Endothelial cell of umbilical vein (primary cell): ENCODE data around the gene PLG. TPM values are rescaled to one million over a fixed set of nuclear protein-coding genes. Genes with fewer than 3 reads are reported as not detected.
"Not testable (repeated sequence)": the region's sequence is repeated elsewhere in the genome, so short reads cannot be mapped to it uniquely, and the experiment has no call there.

Source experiments
- BruUV-seq: library from RNA; stranded (reverse); fragments of 400-500 nt; replicated peaks from 2 replicates; lab custom pipeline; 2021; lab: Mats Ljungman, UMichigan
- CTCF ChIA-PET: fragments of 300-600, 350-600 bp; sonication (Branson Sonifier 250); formaldehyde crosslinking; loops from one replicate; lab custom pipeline; 2021; ENCODE audit warnings: antibody characterized with exemption, inconsistent platforms; lab: Charles Lee
- POLR2A ChIA-PET: fragments of 300-600, 350-600 bp; sonication (Branson Sonifier 250); formaldehyde crosslinking; loops from one replicate; lab custom pipeline; 2021; ENCODE audit warnings: antibody characterized with exemption, inconsistent platforms; lab: Charles Lee
- DNase-seq: peaks from one replicate; pipeline ENCODE4 v3.0.0-alpha.2; 2011; ENCODE audit warnings: low read depth, low spot score
- FAIRE-seq: peaks from 2 replicates; lab custom pipeline; 2011; peaks lifted over from hg19 to GRCh38; lab: Jason Lieb, UNC
- H2AFZ ChIP-seq: 2 replicates; pipeline ENCODE4 v1.6.0; 2012; ENCODE audit warnings: low read depth, low read length, control low read depth, inconsistent platforms
- H3K27ac ChIP-seq: 2 replicates; pipeline ENCODE4 v1.5.1; 2011; ENCODE audit warnings: low read depth, mild to moderate bottlenecking, control low read depth, low read length, moderate library complexity; ENCODE audit not compliant: insufficient read depth
- H3K27me3 ChIP-seq, 2 experiments: 2 replicates each; pipeline versions ENCODE4 v1.6.0 to v1.6.1; 2011; ENCODE audit warnings: low read length in 2 of 2, mixed read lengths in 1 of 2; ENCODE audit not compliant: control insufficient read depth in 2 of 2, insufficient read depth in 2 of 2
- H3K36me3 ChIP-seq, 2 experiments: 2 replicates in 1 of 2; 3 replicates in 1 of 2; pipeline ENCODE4 v1.5.1; 2011; ENCODE audit warnings: low read length in 2 of 2, mild to moderate bottlenecking in 1 of 2, moderate library complexity in 1 of 2; ENCODE audit not compliant: control insufficient read depth in 2 of 2, insufficient read depth in 2 of 2; ENCODE audit errors: extremely low read depth in 1 of 2
- H3K4me1 ChIP-seq: 3 replicates; pipeline ENCODE4 v1.5.1; 2011; ENCODE audit warnings: mild to moderate bottlenecking, low read length; ENCODE audit not compliant: control insufficient read depth, insufficient read depth; ENCODE audit errors: extremely low read depth
- H3K4me2 ChIP-seq: 2 replicates; pipeline ENCODE4 v1.6.1; 2011; ENCODE audit warnings: low read length, control low read depth, mixed read lengths; ENCODE audit not compliant: insufficient read depth
- H3K4me3 ChIP-seq, 3 experiments: fragments of 200-600 bp in 1 of 3; sonication (generic), shearing (Covaris generic) in 1 of 3; replicated peaks in 1 of 3; 2 replicates each; pipeline ENCODE4 v1.5.1; 2011 to 2016; ENCODE audit warnings: control low read depth in 3 of 3, low read length in 3 of 3, mild to moderate bottlenecking in 2 of 3, inconsistent platforms in 1 of 3, low read depth in 1 of 3, moderate library complexity in 1 of 3; ENCODE audit not compliant: insufficient read depth in 1 of 3
- H3K79me2 ChIP-seq: 2 replicates; pipeline ENCODE4 v1.6.0; 2012; ENCODE audit warnings: low read length, inconsistent platforms; ENCODE audit not compliant: control insufficient read depth, insufficient read depth
- H3K9ac ChIP-seq: replicated peaks from 2 replicates; pipeline ENCODE3; 2011; ENCODE audit warnings: low read length, control low read depth; ENCODE audit not compliant: insufficient read depth; ENCODE audit errors: extremely low read depth
- H3K9me1 ChIP-seq: replicated peaks from 3 replicates; pipeline ENCODE4 v1.6.0; 2011; ENCODE audit warnings: mild to moderate bottlenecking, low read length; ENCODE audit not compliant: control insufficient read depth, insufficient read depth; ENCODE audit errors: extremely low read depth
- H3K9me3 ChIP-seq: replicated peaks from 2 replicates; pipeline ENCODE4 v1.5.1; 2012; ENCODE audit warnings: low read length, inconsistent platforms; ENCODE audit not compliant: control insufficient read depth, insufficient read depth
- H4K20me1 ChIP-seq: replicated peaks from 2 replicates; pipeline ENCODE3; 2011; ENCODE audit warnings: mild to moderate bottlenecking, low read length; ENCODE audit not compliant: control insufficient read depth, insufficient read depth; ENCODE audit errors: extremely low read depth
- JUN ChIP-seq: IDR thresholded peaks from 2 replicates; pipeline ENCODE4 v1.6.1; 2011; ENCODE audit warnings: borderline replicate concordance, low read depth; ENCODE audit not compliant: insufficient read length, insufficient read depth
- MAX ChIP-seq: IDR thresholded peaks from 2 replicates; pipeline ENCODE4 v1.6.1; 2011; ENCODE audit not compliant: insufficient read depth, insufficient read length
- POLR2AphosphoS5 ChIP-seq: IDR thresholded peaks from 2 replicates; pipeline ENCODE4 v1.6.1; 2012; ENCODE audit warnings: low read depth, mild to moderate bottlenecking, control low read depth, low read length, moderate library complexity; ENCODE audit not compliant: insufficient read depth
- dilution Hi-C: fragments of 300-500 bp; cut with MboI; formaldehyde crosslinking; loops from one replicate; pipeline ENCODE4 v1.15.0; 2019; ENCODE audit warnings: low sequenced_read_pairs; ENCODE audit not compliant: extremely low pct_ligation_motif_present
- intact Hi-C: fragments of 100-400 bp; cut with micrococcal nuclease; formaldehyde crosslinking; loops from one replicate; pipeline ENCODE4 v1.10.0; 2022
- polyA plus RNA-seq, 4 experiments: library from polyadenylated mRNA; depleted of rRNA in 3 of 4; stranded (reverse) in 3 of 4; unstranded in 1 of 4; fragments of >200 nt; gene quantifications; 2 replicates each; pipeline versions ENCODE4 v1.2.1 to v1.2.3, GENCODE V29; 2011 to 2012; ENCODE audit warnings: missing spikeins in 1 of 4
- total RNA-seq: library from RNA; stranded (reverse); gene quantifications from 2 replicates; pipeline ENCODE4 v1.2.3, GENCODE V29; 2021

The PLG gene
- total and polyA plus RNA-seq, 2 donors (not counting 3 experiments of a cell fraction or from before 2014, with no cell fraction given) = not detected

- H3K27ac ChIP-seq = no peak overlapping the region
- H3K79me2 ChIP-seq = no peaks in the 10 kb centered on the region
- no peaks in the 10 kb centered on the region for H3K36me3 ChIP-seq
- intact Hi-C loops = no loop called here
- ChIA-PET CTCF (no interaction called here), POLR2A (no interaction called here)
- H2AFZ ChIP-seq = no peak overlapping the region
- H3K4me1 ChIP-seq = no peaks in the 10 kb centered on the region
- DNase-seq = no peak
- no peaks in the 10 kb centered on the region for H3K9me1 ChIP-seq
- dilution Hi-C loops = no loop called here
- no peaks in the 10 kb centered on the region for H3K27me3 ChIP-seq
- TF ChIP-seq MAX (no peak), POLR2AphosphoS5 (no peak), JUN (no peak)
- H4K20me1 ChIP-seq = no peaks in the 10 kb centered on the region
- H3K9me3 ChIP-seq = no peaks in the 10 kb centered on the region
- no peak overlapping the region for H3K9ac ChIP-seq
- FAIRE-seq = no peak
- BruUV-seq = no TSS peak
- no peak overlapping the region for H3K4me2 ChIP-seq
- H3K4me3 ChIP-seq = no peak overlapping the region
These were observed 73.9 kb downstream of the PLG start for GRCh38 chr6:160775792-160776580.

DNA sequence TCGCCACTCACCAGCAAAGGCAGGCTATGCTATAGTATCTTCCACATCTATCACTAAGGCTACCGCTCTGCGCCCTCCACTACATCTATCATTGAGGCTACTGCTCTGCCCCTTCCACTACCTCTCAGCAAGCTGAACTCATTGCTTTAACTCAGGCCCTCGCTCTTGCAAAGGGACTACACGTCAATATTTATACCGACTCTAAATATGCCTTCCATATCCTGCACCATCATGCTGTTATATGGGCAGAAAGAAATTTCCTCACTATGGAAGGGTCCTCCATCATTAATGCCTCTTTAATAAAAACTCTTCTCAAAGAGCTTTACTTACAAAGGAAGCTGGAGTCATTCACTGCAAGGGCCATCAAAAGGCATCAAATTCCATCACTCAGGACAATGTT is 77.1 kb downstream of the PLG start:
- BruUV-seq = not testable (repeated sequence)

GRCh38 chr6:160780656-160781055 is 78.6 kb downstream of the PLG start:
- POLR2A ChIA-PET, intact Hi-C loops, dilution Hi-C loops: not testable (repeated sequence)

More for the DNA sequence above, 77.1 kb downstream of the PLG start:
- H3K79me2 ChIP-seq, H3K9me1 ChIP-seq, H2AFZ ChIP-seq, H3K27ac ChIP-seq, H3K36me3 ChIP-seq, H3K4me1 ChIP-seq, dilution Hi-C loops, H3K9me3 ChIP-seq, intact Hi-C loops, H3K4me3 ChIP-seq, FAIRE-seq, H3K4me2 ChIP-seq, CTCF ChIA-PET, H3K9ac ChIP-seq, H4K20me1 ChIP-seq, POLR2A ChIA-PET, H3K27me3 ChIP-seq, DNase-seq: not testable (repeated sequence)

More at GRCh38 chr6:160780656-160781055, 78.6 kb downstream of the PLG start:
- H3K9ac ChIP-seq, BruUV-seq, H3K4me1 ChIP-seq, H3K36me3 ChIP-seq, H3K79me2 ChIP-seq, H3K9me1 ChIP-seq, DNase-seq, H3K27me3 ChIP-seq, H2AFZ ChIP-seq, H3K27ac ChIP-seq, H3K4me2 ChIP-seq, CTCF ChIA-PET, H3K9me3 ChIP-seq, FAIRE-seq, H4K20me1 ChIP-seq, H3K4me3 ChIP-seq: not testable (repeated sequence)
